Parathyroid adenoma (tissue), 2 donors: ENCODE data around the gene PILRB.

Experiments
- H2AFZ ChIP-seq: fragments of 300-600 bp; sonication (generic); one replicate; pipeline ENCODE4 v1.7.0; 2017; ENCODE audit warnings: antibody characterized with exemption, mild to moderate bottlenecking
- H3K27ac ChIP-seq: fragments of 300-600 bp; sonication (generic); one replicate; pipeline ENCODE4 v1.7.0; 2017
- H3K27me3 ChIP-seq: fragments of 300-600 bp; sonication (generic); one replicate; pipeline ENCODE4 v1.7.0; 2017; ENCODE audit warnings: low read length; ENCODE audit not compliant: control insufficient read depth, insufficient read depth
- H3K36me3 ChIP-seq: fragments of 300-600 bp; sonication (generic); one replicate; pipeline ENCODE4 v1.7.0; 2017; ENCODE audit warnings: low read length; ENCODE audit not compliant: control insufficient read depth, insufficient read depth
- H3K4me1 ChIP-seq: fragments of 300-600 bp; sonication (generic); one replicate; pipeline ENCODE4 v1.7.0; 2017; ENCODE audit warnings: control low read depth
- H3K4me2 ChIP-seq: fragments of 300-600 bp; sonication (generic); one replicate; pipeline ENCODE4 v1.7.0; 2017; ENCODE audit warnings: low read length
- H3K4me3 ChIP-seq: fragments of 300-600 bp; sonication (generic); one replicate; pipeline ENCODE4 v1.7.0; 2017; ENCODE audit warnings: low read depth, low read length
- H3K79me2 ChIP-seq: fragments of 300-600 bp; sonication (generic); one replicate; pipeline ENCODE4 v1.7.0; 2017; ENCODE audit warnings: control low read depth
- H3K9ac ChIP-seq: fragments of 300-600 bp; sonication (generic); one replicate; pipeline ENCODE4 v1.7.0; 2017; ENCODE audit warnings: mild to moderate bottlenecking
- H3K9me3 ChIP-seq: fragments of 300-600 bp; sonication (generic); one replicate; pipeline ENCODE4 v1.7.0; 2017; ENCODE audit warnings: low read length; ENCODE audit not compliant: control insufficient read depth
- CTCF ChIP-seq: fragments of 300-600 bp; sonication (generic); IDR thresholded peaks from one replicate; pipeline ENCODE4 v1.7.0; 2017; ENCODE audit warnings: antibody characterized with exemption, mild to moderate bottlenecking
- donor health status: primary hyperparathyroidism.

The PILRB gene

GRCh38 chr7:100406767-100407166, 48.9 kb downstream of the PILRB start:
- Histone ChIP-seq H3K27me3 (no peaks in the 10 kb centered on the region), H3K27ac (no peak overlapping the region), H3K9me3 (no peaks in the 10 kb centered on the region), H3K4me3 (no peak overlapping the region), H3K4me2 (no peak overlapping the region), H3K4me1 (no peaks in the 10 kb centered on the region), H3K9ac (no peak overlapping the region), H3K36me3 (no peaks in the 10 kb centered on the region), H3K79me2 (no peaks in the 10 kb centered on the region), H2AFZ (no peak overlapping the region)
- TF ChIP-seq CTCF, result no peak

- Histone ChIP-seq H3K79me2 (no peaks in the 10 kb centered on the region), H3K27me3 (no peaks in the 10 kb centered on the region), H3K4me3 (no peak overlapping the region), H2AFZ (peak overlapping the region; percentile 4), H3K9me3 (no peaks in the 10 kb centered on the region), H3K9ac (no peak overlapping the region), H3K27ac (no peak overlapping the region), H3K4me1 (no peaks in the 10 kb centered on the region), H3K36me3 (no peaks in the 10 kb centered on the region), H3K4me2 (no peak overlapping the region)
- peak; percentile 73 for TF ChIP-seq CTCF
Measured at GRCh38 chr7:100407285-100408180, 49.6 kb downstream of the PILRB start.

DNA sequence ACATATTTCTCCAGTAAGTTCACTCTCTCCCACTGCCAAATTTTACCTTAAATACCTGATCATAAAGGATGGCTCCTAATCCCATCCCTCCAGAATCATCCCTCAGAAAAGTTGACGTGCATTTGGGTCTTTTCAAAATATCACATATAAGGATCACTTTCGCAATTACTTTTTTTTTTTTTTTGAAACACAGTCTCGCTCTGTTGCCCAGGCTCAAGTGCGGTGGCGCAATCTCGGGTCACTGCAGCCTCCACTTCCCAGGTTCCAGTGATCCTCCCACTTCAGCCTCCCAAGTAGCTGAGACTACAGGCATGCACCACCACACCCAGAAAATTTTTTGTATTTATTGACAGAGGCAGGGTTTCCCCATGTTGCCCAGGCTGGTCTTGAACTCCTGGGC, 53.2 kb downstream of the PILRB start:
- Histone ChIP-seq H3K4me3 (no peak overlapping the region), H3K9me3 (no peaks in the 10 kb centered on the region), H3K36me3 (no peaks in the 10 kb centered on the region), H3K4me2 (no peak overlapping the region), H3K4me1 (no peaks in the 10 kb centered on the region), H2AFZ (no peak overlapping the region), H3K9ac (no peak overlapping the region), H3K79me2 (no peaks in the 10 kb centered on the region), H3K27ac (no peak overlapping the region), H3K27me3 (no peaks in the 10 kb centered on the region)
- no peak for TF ChIP-seq CTCF

GRCh38 chr7:100413346-100413745, 55.4 kb downstream of the PILRB start:
- no peaks in the 10 kb centered on the region for H3K79me2 ChIP-seq
- H3K36me3 ChIP-seq, result no peaks in the 10 kb centered on the region
- TF ChIP-seq CTCF, result no peak
- H3K4me3 ChIP-seq, result no peak overlapping the region
- H3K9me3 ChIP-seq, result no peaks in the 10 kb centered on the region
- no peak overlapping the region for H2AFZ ChIP-seq
- H3K27me3 ChIP-seq, result no peaks in the 10 kb centered on the region
- H3K4me1 ChIP-seq, result no peaks in the 10 kb centered on the region
- no peak overlapping the region for H3K4me2 ChIP-seq
- H3K9ac ChIP-seq, result no peak overlapping the region
- no peak overlapping the region for H3K27ac ChIP-seq

DNA sequence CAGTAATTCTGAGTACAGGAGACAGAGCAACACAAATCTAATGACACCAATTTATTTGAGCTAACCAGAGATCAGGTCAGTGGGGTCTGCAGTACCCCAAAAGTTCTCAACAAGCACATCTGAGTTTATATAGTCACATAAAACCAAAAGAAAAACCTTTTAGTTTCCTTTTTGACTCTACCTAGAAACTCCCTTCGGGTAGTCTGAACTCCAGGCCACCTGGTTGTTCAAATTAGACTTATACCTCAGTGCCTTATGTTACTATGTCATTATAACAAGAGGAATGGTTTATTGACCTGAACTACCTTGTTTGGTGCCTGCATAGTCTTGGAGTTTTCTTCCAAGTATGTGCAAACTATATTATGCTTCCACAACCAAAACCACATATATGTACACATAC, 56.0 kb downstream of the PILRB start:
- Histone ChIP-seq H3K4me1 (no peaks in the 10 kb centered on the region), H2AFZ (no peak overlapping the region), H3K27me3 (no peaks in the 10 kb centered on the region), H3K79me2 (no peaks in the 10 kb centered on the region), H3K27ac (no peak overlapping the region), H3K9ac (no peak overlapping the region), H3K9me3 (no peaks in the 10 kb centered on the region), H3K4me3 (no peak overlapping the region), H3K4me2 (no peak overlapping the region), H3K36me3 (no peaks in the 10 kb centered on the region)
- TF ChIP-seq CTCF, result no peak
